Heart left ventricle (tissue), 16 donors: ENCODE measurements around the gene EDN3. TPM values are rescaled to one million over a fixed set of nuclear protein-coding genes. Genes with fewer than 3 reads are reported as not detected.

Source experiments
- ATAC-seq, 4 donors: fragments of 200-7000 bp; cut with Tn5 transposase; one replicate each; pipeline ENCODE4 v1.9.1; 2020 to 2022; ENCODE audit warnings: moderate library complexity in 4 of 4, mild to moderate bottlenecking in 3 of 4, moderate number of reproducible peaks in 1 of 4
- DNase-seq, 5 donors: peaks; one replicate each; pipeline ENCODE4 v3.0.0-alpha.2; 2020
- H3K27ac ChIP-seq, 12 donors: fragments of 200-600 bp; sonication (generic) in 4 of 12; one replicate each; pipeline versions ENCODE4 v1.5.0 to v1.8.0; 2016 to 2022; ENCODE audit warnings: mild to moderate bottlenecking in 2 of 12
- H3K27me3 ChIP-seq, 9 donors: fragments of 200-600 bp; sonication (generic) in 2 of 9; one replicate each; pipeline versions ENCODE4 v1.5.1 to v1.8.0; 2016 to 2022; ENCODE audit warnings: mild to moderate bottlenecking in 3 of 9
- H3K36me3 ChIP-seq, 9 donors: fragments of 200-600 bp; sonication (generic) in 2 of 9; one replicate each; pipeline versions ENCODE4 v1.5.0 to v1.8.0; 2018 to 2022; ENCODE audit warnings: mild to moderate bottlenecking in 2 of 9
- H3K4me1 ChIP-seq, 12 donors: fragments of 200-600 bp; sonication (generic) in 4 of 12; one replicate each; pipeline versions ENCODE4 v1.5.0 to v1.8.0; 2016 to 2022; ENCODE audit warnings: mild to moderate bottlenecking in 3 of 12
- H3K4me3 ChIP-seq, 12 donors: fragments of 200-600 bp; sonication (generic) in 4 of 12; one replicate each; pipeline versions ENCODE4 v1.5.0 to v1.8.0; 2017 to 2022; ENCODE audit warnings: mild to moderate bottlenecking in 9 of 12, moderate library complexity in 4 of 12
- H3K9me3 ChIP-seq, 12 donors: fragments of 200-600 bp; sonication (generic) in 4 of 12; one replicate each; pipeline versions ENCODE4 v1.5.0 to v1.8.0; 2016 to 2022; ENCODE audit warnings: mild to moderate bottlenecking in 1 of 12
- CTCF ChIP-seq, 12 donors: fragments of 200-600 bp; sonication (generic) in 4 of 12; IDR thresholded peaks; one replicate each; pipeline versions ENCODE4 v1.5.0 to v1.8.0; 2018 to 2022; ENCODE audit warnings: antibody characterized with exemption in 12 of 12, mild to moderate bottlenecking in 5 of 12
- POLR2A ChIP-seq, 2 donors: fragments of 450-650 bp; IDR thresholded peaks; one replicate each; pipeline ENCODE4 v1.6.1; 2017; ENCODE audit warnings: antibody characterized with exemption in 2 of 2, mild to moderate bottlenecking in 2 of 2, moderate library complexity in 2 of 2
- WGBS, 4 donors: extraction: QIAGEN DNeasy Blood & Tissue Kit in 2 of 4; methylation state at CpG; one replicate each; pipeline versions ENCODE4 v1.1.5 to v1.1.7; 2013 to 2018; 5-methylcytosine and 5-hydroxymethylcytosine counted together
- intact Hi-C, 10 donors: fragments of 100-400 bp; cut with DNase I; formaldehyde crosslinking; loops; one replicate each; pipeline versions ENCODE4 v1.11.1 to v1.14.2; 2022
- polyA plus RNA-seq, 2 donors: library from polyadenylated mRNA; stranded (reverse); fragments of 200-250 nt; gene quantifications; one replicate each; pipeline ENCODE4 v1.2.3, GENCODE V29; 2013
- total RNA-seq, 9 donors: library from RNA; depleted of rRNA in 2 of 9; stranded (reverse); fragments of >200 nt in 2 of 9; fragmentation: NEBNext Ultra II Directional in 3 of 9; extraction: Animal tissue kit (Norgen Biotek cat#: 25700) in 3 of 9; gene quantifications; one replicate each; pipeline versions ENCODE4 v1.1.0 to v1.2.4, GENCODE V29; 2016 to 2023
- donor health status: ischemic (EF 13 %, LVEDD 7.1; RV severe dilation, severe dysfunction).
- donor health status: healthy with polysubstance abuse.
- donor health status: DM: no; HTN: yes; CAD: no.
- donor health status: DM: no; HTN: no; CAD: no.
- donor health status: ischemic (EF 25% LVEDD 6.9; RV normal size, moderate dysfunction).
- donor health status: ischemic (EF 25% LVEDD 5.7; RV mildly dilated, moderate dysfunction).
- donor health status: healthy.
- donor health status: DM: yes; HTN: yes; CAD: no.
- donor health status: ischemic (EF 35%, LVEDD 5.7; RV mildly dilated, moderate dysfunction).
- donor health status: nonischemic (EF 11% LVEDD 7.7; RV severe dilation, severe dysfunction).
- donor health status: DM: yes; HTN: yes; CAD: no.
- donor health status: PGD.
- donor health status: ischemic (EF 29% LVEDD 5.4; RV normal size, mild dysfunction).
- donor health status: nonischemic (EF 23%, LVEDD 6.1; RV moderate dilation, normal function).

The EDN3 gene
- total and polyA plus RNA-seq, 11 donors, result 0.07 to 0.17 TPM; not detected in 9

- no peaks in the 10 kb centered on the region for H3K36me3 ChIP-seq
- no peak for ATAC-seq
- H3K9me3 ChIP-seq, result no peaks in the 10 kb centered on the region
- no peak overlapping the region for H3K27ac ChIP-seq
- H3K4me1 ChIP-seq, result no peaks in the 10 kb centered on the region
- DNase-seq, result no peak
- 85 to 88% (median 87%) methylated on average over 3 of the region's 3 CpGs for WGBS, 4 donors
- peaks cover 0 to 37% (median 12%) of the 10 kb centered on the region in 9 donors for H3K27me3 ChIP-seq
- intact Hi-C loops, result no loop called here
- TF ChIP-seq CTCF (IDR thresholded peaks at IDR 0.05), result no peak
- no peak for TF ChIP-seq POLR2A (IDR thresholded peaks at IDR 0.05)
- no peak overlapping the region for H3K4me3 ChIP-seq
Observed at GRCh38 chr20:59307270-59307669, 6.9 kb downstream of the EDN3 start.

GRCh38 chr20:59308493-59309201 lies 8.2 kb downstream of the EDN3 start:
- intact Hi-C loops, result no loop called here
- Histone ChIP-seq H3K27ac (no peak overlapping the region), H3K4me1 (no peaks in the 10 kb centered on the region), H3K9me3 (no peaks in the 10 kb centered on the region), H3K27me3 (peaks cover 0 to 36% (median 11%) of the 10 kb centered on the region in 9 donors), H3K36me3 (no peaks in the 10 kb centered on the region), H3K4me3 (no peak overlapping the region)
- no peak for DNase-seq
- TF ChIP-seq CTCF (IDR thresholded peaks at IDR 0.05), result no peak
- TF ChIP-seq POLR2A (IDR thresholded peaks at IDR 0.05), result no peak
- no peak for ATAC-seq
- 55 to 66% (median 61%) methylated on average over 10 of the region's 10 CpGs for WGBS, 4 donors

DNA sequence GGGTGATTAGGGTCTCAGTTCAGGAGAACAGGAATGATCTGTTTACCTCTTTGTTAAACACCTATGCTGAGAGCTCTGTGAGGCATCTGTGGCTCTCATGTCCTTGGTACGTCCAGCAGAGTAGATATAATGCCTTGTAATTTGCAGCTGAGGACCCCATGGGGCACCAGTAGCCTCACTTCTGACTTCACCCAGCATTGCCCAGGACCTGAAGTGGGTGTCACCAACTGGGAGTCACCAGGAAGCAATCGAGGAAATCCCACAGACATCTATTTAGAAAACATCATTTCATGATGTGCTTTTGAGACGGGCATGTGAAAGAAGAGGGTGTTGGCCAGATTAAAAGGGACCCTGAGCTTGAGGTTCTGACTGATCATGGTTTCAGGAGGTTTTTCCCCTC lies 8.8 kb downstream of the EDN3 start:
- no peak overlapping the region for H3K4me3 ChIP-seq
- TF ChIP-seq CTCF (IDR thresholded peaks at IDR 0.05) (no peak), POLR2A (IDR thresholded peaks at IDR 0.05) (no peak)
- no peaks in the 10 kb centered on the region for H3K36me3 ChIP-seq
- DNase-seq (no peak), ATAC-seq (no peak)
- no peaks in the 10 kb centered on the region for H3K9me3 ChIP-seq
- peaks cover 0 to 40% (median 11%) of the 10 kb centered on the region in 9 donors for H3K27me3 ChIP-seq
- H3K27ac ChIP-seq, result no peak overlapping the region
- 56 to 65% (median 62%) methylated on average over 3 of the region's 3 CpGs for WGBS, 4 donors
- intact Hi-C loops, result no loop called here
- H3K4me1 ChIP-seq, result no peaks in the 10 kb centered on the region

DNA sequence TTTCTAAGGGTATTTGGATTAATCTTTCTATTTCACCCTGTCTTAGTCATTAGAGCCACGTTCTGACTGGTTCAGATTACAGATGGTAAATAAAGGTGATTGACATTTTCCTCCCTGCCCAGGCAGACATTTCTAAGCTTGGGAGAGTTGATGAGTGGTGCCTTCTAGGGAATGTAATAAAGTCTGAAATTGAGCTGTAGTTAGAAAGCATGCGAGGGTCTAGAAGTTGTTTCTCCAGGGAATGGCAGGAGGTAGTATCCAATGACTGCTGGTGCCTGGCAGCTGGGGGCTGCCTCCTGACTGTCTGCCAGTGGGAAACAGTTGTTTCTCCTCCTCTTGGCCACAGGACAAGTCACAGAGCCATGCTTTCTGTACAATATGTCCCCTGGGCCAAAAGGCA lies 14.6 kb downstream of the EDN3 start:
- DNase-seq, result no peak
- 34 to 60% (median 51%) methylated on average over 2 of the region's 2 CpGs for WGBS, 4 donors
- Histone ChIP-seq H3K4me1 (no peaks in the 10 kb centered on the region), H3K9me3 (no peaks in the 10 kb centered on the region), H3K27ac (no peak overlapping the region), H3K27me3 (peaks cover 0 to 20% (median 0%) of the 10 kb centered on the region in 9 donors), H3K4me3 (no peak overlapping the region), H3K36me3 (no peaks in the 10 kb centered on the region)
- no peak for ATAC-seq
- TF ChIP-seq POLR2A (IDR thresholded peaks at IDR 0.05), result no peak
- TF ChIP-seq CTCF (IDR thresholded peaks at IDR 0.05), result no peak
- intact Hi-C loops, result no loop called here
